SK-N-SH (cell line): ENCODE data around the gene CA10. TPM values are rescaled to one million over a fixed set of nuclear protein-coding genes. Genes with fewer than 3 reads are reported as not detected.

ENCODE experiments used
- CTCF ChIA-PET: fragments of 300-600, 350-600 bp; formaldehyde crosslinking; extraction: SDS; loops from one replicate; lab custom pipeline; 2021; lab: Yijun Ruan, JAX
- POLR2A ChIA-PET: fragments of 350-600 bp; sonication (Branson Sonifier 250); formaldehyde crosslinking; extraction: SDS; loops from one replicate; lab custom pipeline; 2020; ENCODE audit warnings: antibody characterized with exemption, inconsistent platforms; lab: Yijun Ruan, JAX
- DNase-seq: peaks from one replicate; pipeline ENCODE4 v3.0.0; 2012
- H2AFZ ChIP-seq: fragments of 200-600 bp; sonication (generic); 2 replicates; pipeline ENCODE4 v1.8.1; 2016; ENCODE audit warnings: antibody characterized with exemption, mild to moderate bottlenecking, low read depth
- H3F3A ChIP-seq: fragments of 200-600 bp; sonication (generic); replicated peaks from 2 replicates; pipeline ENCODE3; 2016; ENCODE audit warnings: antibody characterized with exemption, mild to moderate bottlenecking; ENCODE audit not compliant: insufficient read depth
- H3K27ac ChIP-seq, 2 experiments: fragments of 200-500 bp in 1 of 2; fragments of 200-600 bp in 1 of 2; sonication (Bioruptor generic) in 1 of 2; sonication (generic), shearing (Covaris generic) in 1 of 2; 2 replicates each; pipeline versions ENCODE4 v1.5.1 to v1.6.1; 2014 to 2016; ENCODE audit warnings: low read depth in 2 of 2, inconsistent platforms in 1 of 2, low read length in 1 of 2, mild to moderate bottlenecking in 1 of 2, mixed read lengths in 1 of 2
- H3K27me3 ChIP-seq: fragments of 200-600 bp; sonication (generic), shearing (Covaris generic); 2 replicates; pipeline ENCODE4 v1.6.1; 2016; ENCODE audit warnings: mixed run types; ENCODE audit not compliant: insufficient read depth
- H3K36me3 ChIP-seq, 2 experiments: fragments of 200-500 bp in 1 of 2; fragments of 200-600 bp in 1 of 2; sonication (Bioruptor generic) in 1 of 2; sonication (generic) in 1 of 2; replicated peaks in 1 of 2; 2 replicates each; pipeline versions ENCODE3 to v1.5.1; 2014 to 2016; ENCODE audit warnings: low read length in 1 of 2, mild to moderate bottlenecking in 1 of 2; ENCODE audit not compliant: insufficient read depth in 2 of 2, control insufficient read depth in 1 of 2
- H3K4me1 ChIP-seq, 2 experiments: fragments of 200-500 bp in 1 of 2; fragments of 200-600 bp in 1 of 2; sonication (Bioruptor generic) in 1 of 2; sonication (generic), shearing (Covaris generic) in 1 of 2; 2 replicates each; pipeline versions ENCODE4 v1.5.1 to v1.6.1; 2014 to 2016; ENCODE audit warnings: low read depth in 1 of 2, low read length in 1 of 2, mixed run types in 1 of 2; ENCODE audit not compliant: insufficient read depth in 2 of 2, control insufficient read depth in 1 of 2
- H3K4me2 ChIP-seq: fragments of 200-600 bp; sonication (generic), shearing (Covaris generic); 2 replicates; pipeline ENCODE4 v1.6.1; 2017; ENCODE audit warnings: mixed run types
- H3K4me3 ChIP-seq, 2 experiments: fragments of 200-500 bp in 1 of 2; fragments of 200-600 bp in 1 of 2; sonication (Bioruptor generic) in 1 of 2; sonication (generic), shearing (Covaris generic) in 1 of 2; 2 replicates each; pipeline versions ENCODE4 v1.5.1 to v1.8.1; 2014 to 2016; ENCODE audit warnings: low read depth in 2 of 2, inconsistent platforms in 1 of 2, low read length in 1 of 2, mild to moderate bottlenecking in 1 of 2, mixed read lengths in 1 of 2, moderate library complexity in 1 of 2
- H3K79me2 ChIP-seq: fragments of 200-600 bp; sonication (generic); 2 replicates; pipeline ENCODE4 v1.8.1; 2017; ENCODE audit warnings: mild to moderate bottlenecking; ENCODE audit not compliant: insufficient read depth
- H3K9ac ChIP-seq: fragments of 200-600 bp; sonication (generic); 2 replicates; pipeline ENCODE4 v1.6.1; 2017; ENCODE audit warnings: mixed run types
- H3K9me2 ChIP-seq: fragments of 200-600 bp; sonication (generic); 2 replicates; pipeline ENCODE4 v1.6.1; 2017; ENCODE audit warnings: mixed run types
- H3K9me3 ChIP-seq: fragments of 200-600 bp; sonication (generic); 2 replicates; pipeline ENCODE4 v1.6.1; 2017; ENCODE audit warnings: mixed run types, mild to moderate bottlenecking, moderate library complexity
- H4K20me1 ChIP-seq: fragments of 200-600 bp; sonication (generic); 2 replicates; pipeline ENCODE4 v1.6.1; 2017; ENCODE audit warnings: mild to moderate bottlenecking, mixed run types; ENCODE audit not compliant: insufficient read depth
- CHD2 ChIP-seq: fragments of 150-350 bp; IDR thresholded peaks from 2 replicates; pipeline ENCODE4 v1.6.1; 2018; ENCODE audit warnings: low read length; ENCODE audit not compliant: partially characterized antibody
- CTCF ChIP-seq: fragments of 200-600 bp; sonication (generic); IDR thresholded peaks from 2 replicates; pipeline ENCODE4 v1.6.1; 2017; ENCODE audit warnings: antibody characterized with exemption, mild to moderate bottlenecking, moderate library complexity
- EP300 ChIP-seq, 2 experiments: IDR thresholded peaks; 2 replicates each; pipeline versions ENCODE4 v1.4.0 to v1.6.1; 2012; ENCODE audit warnings: borderline replicate concordance in 1 of 2, low read depth in 1 of 2, low read length in 1 of 2
- EZH2phosphoT487 ChIP-seq: fragments of 200-600 bp; sonication (generic); IDR thresholded peaks from 2 replicates; pipeline ENCODE4 v1.6.1; 2017; ENCODE audit warnings: low read depth, mixed run types, mild to moderate bottlenecking, antibody characterized with exemption, moderate library complexity, borderline replicate concordance
- FOSL2 ChIP-seq: IDR thresholded peaks from 2 replicates; pipeline ENCODE4 v1.4.0; 2012; ENCODE audit warnings: low read depth, mild to moderate bottlenecking, moderate library complexity, borderline replicate concordance
- GABPA ChIP-seq: IDR thresholded peaks from 2 replicates; pipeline ENCODE4 v1.4.0; 2012; ENCODE audit warnings: low read depth, mild to moderate bottlenecking
- GATA2 ChIP-seq: sonication (generic); formaldehyde crosslinking; IDR thresholded peaks from 2 replicates; pipeline ENCODE4 v1.5.0; 2020; ENCODE audit warnings: mild to moderate bottlenecking, missing genetic modification reagents
- IRF3 ChIP-seq: fragments of 150-350 bp; IDR thresholded peaks from 2 replicates; pipeline ENCODE4 v1.6.1; 2016; ENCODE audit warnings: mild to moderate bottlenecking, low read depth, low read length
- JUND ChIP-seq: IDR thresholded peaks from 2 replicates; pipeline ENCODE4 v1.4.0; 2012
- MAX ChIP-seq: IDR thresholded peaks from 2 replicates; pipeline ENCODE4 v1.4.0; 2012; ENCODE audit warnings: low read depth
- MEF2A ChIP-seq: IDR thresholded peaks from 2 replicates; pipeline ENCODE4 v1.4.0; 2012; ENCODE audit warnings: low read depth, borderline replicate concordance
- NFIC ChIP-seq: IDR thresholded peaks from 2 replicates; pipeline ENCODE4 v1.4.0; 2012; ENCODE audit warnings: borderline replicate concordance
- PBX3 ChIP-seq: IDR thresholded peaks from 2 replicates; pipeline ENCODE4; 2012
- SIN3A ChIP-seq: IDR thresholded peaks from 2 replicates; pipeline ENCODE4 v1.6.1; 2012; ENCODE audit warnings: low read depth, mild to moderate bottlenecking, low read length, moderate library complexity, borderline replicate concordance
- SMC3 ChIP-seq: IDR thresholded peaks from 2 replicates; pipeline ENCODE4 v1.6.1; 2012; ENCODE audit warnings: low read depth, low read length, improper control_type of control experiment
- TAF1 ChIP-seq: IDR thresholded peaks from 2 replicates; pipeline ENCODE4 v1.6.1; 2012; ENCODE audit warnings: low read depth, mild to moderate bottlenecking, low read length, moderate library complexity, borderline replicate concordance
- TCF12 ChIP-seq: IDR thresholded peaks from 2 replicates; pipeline ENCODE4 v1.4.0; 2012
- USF2 ChIP-seq: fragments of 150-350 bp; IDR thresholded peaks from 2 replicates; pipeline ENCODE4 v1.6.1; 2017; ENCODE audit warnings: antibody characterized with exemption, low read length, low read depth, borderline replicate concordance
- YY1 ChIP-seq: IDR thresholded peaks from 2 replicates; pipeline ENCODE4 v1.4.0; 2012; ENCODE audit warnings: low read depth, mild to moderate bottlenecking
- WGBS: methylation state at CpG from one replicate; pipeline ENCODE4 v1.1.6; 2017; ENCODE audit warnings: low lambda C conversion rate; 5-methylcytosine and 5-hydroxymethylcytosine counted together
- polyA plus RNA-seq, 3 experiments: library from polyadenylated mRNA; depleted of rRNA; stranded (reverse); fragments of >200 nt; gene quantifications; 2 replicates each; pipeline ENCODE4 v1.2.3, GENCODE V29; 2012

The CA10 gene
- polyA plus RNA-seq, 1 of the 3 experiments (the other 2 are of a cell fraction): not detected

GRCh38 chr17:51645056-51645455 is 513.5 kb downstream of the CA10 start:
- H3K9ac ChIP-seq: no peak overlapping the region
- no peak for DNase-seq
- no peaks in the 10 kb centered on the region for H3K9me2 ChIP-seq
- H3K4me2 ChIP-seq: no peak overlapping the region
- POLR2A ChIA-PET: no interaction called here
- TF ChIP-seq EP300 (IDR thresholded peaks at IDR 0.05; ENCODE audit: borderline replicate concordance in 1 of 2, low read depth in 1 of 2, low read length in 1 of 2) (no peak), TAF1 (no peak), CHD2 (no peak), YY1 (no peak), SMC3 (no peak), EZH2phosphoT487 (no peak), SIN3A (no peak), GABPA (no peak), GATA2 (CRISPR knock-in tag) (no peak), PBX3 (no peak), JUND (no peak), NFIC (no peak), FOSL2 (no peak), IRF3 (no peak)
- WGBS: 42% methylated on average over 4 of the region's 4 CpGs
- no peaks in the 10 kb centered on the region for H3K9me3 ChIP-seq
- CTCF ChIA-PET: interaction anchor here (1.8 kb wide), 1 partner anchor 347 kb away, joined by 6 read pairs; no protein-coding TSS in a partner anchor
- no peaks in the 10 kb centered on the region; a peak in 1 of 4 replicates for H3K4me1 ChIP-seq
- no peaks in the 10 kb centered on the region for H3K36me3 ChIP-seq
- no peaks in the 10 kb centered on the region for H3K27me3 ChIP-seq
- H3K79me2 ChIP-seq: no peaks in the 10 kb centered on the region
- no peak overlapping the region for H2AFZ ChIP-seq
- no peaks in the 10 kb centered on the region for H3F3A ChIP-seq
- no peak overlapping the region for H3K27ac ChIP-seq
- H3K4me3 ChIP-seq: no peak overlapping the region
- no peaks in the 10 kb centered on the region for H4K20me1 ChIP-seq

- Histone ChIP-seq H4K20me1 (no peaks in the 10 kb centered on the region), H3F3A (no peaks in the 10 kb centered on the region), H3K79me2 (no peaks in the 10 kb centered on the region), H3K27ac (no peak overlapping the region), H3K9ac (no peak overlapping the region), H3K9me2 (no peaks in the 10 kb centered on the region), H3K27me3 (no peaks in the 10 kb centered on the region), H3K4me2 (no peak overlapping the region), H3K36me3 (no peaks in the 10 kb centered on the region), H3K4me3 (no peak overlapping the region), H3K4me1 (no peaks in the 10 kb centered on the region; a peak in 1 of 4 replicates), H3K9me3 (no peaks in the 10 kb centered on the region), H2AFZ (no peak overlapping the region)
- DNase-seq: no peak
- ChIA-PET POLR2A (no interaction called here), CTCF (interaction anchor here (2.3 kb wide), 1 partner anchor 345 kb away, joined by 7 read pairs; no protein-coding TSS in a partner anchor)
- 32% methylated on average over 10 of the region's 10 CpGs for whole genome bisulfite sequencing
- TF ChIP-seq CTCF (no peak), EZH2phosphoT487 (no peak), MAX (no peak), TCF12 (no peak), USF2 (no peak), EP300 (IDR thresholded peaks at IDR 0.05; ENCODE audit: borderline replicate concordance in 1 of 2, low read depth in 1 of 2, low read length in 1 of 2) (no peak), JUND (no peak), MEF2A (no peak), TAF1 (no peak)
Observed at GRCh38 chr17:51643702-51644490, 514.6 kb downstream of the CA10 start.
